NOMO-1 treated with DMSO at 0.1 percent for 48 hours (cell line): ENCODE measurements around the gene GNA15.
A peak's percentile ranks its signal among the peaks of the same experiment; 100 is the strongest.
"Not testable (repeated sequence)": the region's sequence is repeated elsewhere in the genome, so short reads cannot be mapped to it uniquely, and the experiment has no call there.

ENCODE experiments used
- DNase-seq: peaks from one replicate; lab custom pipeline; 2025; ENCODE audit not compliant: unreplicated experiment; lab: John Stamatoyannopoulos, UW

Gene GNA15

DNA sequence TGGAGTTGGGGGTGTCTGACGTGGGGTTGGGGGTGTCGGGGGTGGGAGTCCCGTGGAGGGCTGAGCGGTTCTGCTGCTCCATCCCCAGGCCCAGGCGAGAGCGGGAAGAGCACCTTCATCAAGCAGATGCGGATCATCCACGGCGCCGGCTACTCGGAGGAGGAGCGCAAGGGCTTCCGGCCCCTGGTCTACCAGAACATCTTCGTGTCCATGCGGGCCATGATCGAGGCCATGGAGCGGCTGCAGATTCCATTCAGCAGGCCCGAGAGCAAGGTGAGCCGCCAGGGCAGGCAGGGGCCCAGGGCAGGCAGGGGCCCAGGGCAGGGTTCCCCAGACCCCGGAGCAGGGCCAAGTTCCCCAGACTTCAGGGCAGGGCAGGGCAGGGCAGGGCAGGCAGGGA, 12.7 kb downstream of the GNA15 start:
- no peak for DNase-seq

DNA sequence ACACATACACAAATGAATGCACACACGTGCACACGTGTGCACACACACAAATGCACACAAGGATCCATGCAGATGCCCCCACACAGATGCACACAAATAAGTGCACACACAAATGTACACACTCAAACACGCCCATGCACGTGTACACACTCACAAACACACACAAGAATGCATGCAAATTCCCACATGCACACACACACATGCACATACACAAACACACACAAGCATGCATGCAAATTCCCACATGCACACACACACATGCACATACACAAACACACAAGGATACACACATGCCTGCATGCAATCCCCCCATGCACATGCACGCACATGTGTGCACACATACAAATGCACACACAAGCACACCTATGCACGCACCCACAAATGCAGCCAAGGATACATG, 13.3 kb downstream of the GNA15 start:
- no peak for DNase-seq

DNA sequence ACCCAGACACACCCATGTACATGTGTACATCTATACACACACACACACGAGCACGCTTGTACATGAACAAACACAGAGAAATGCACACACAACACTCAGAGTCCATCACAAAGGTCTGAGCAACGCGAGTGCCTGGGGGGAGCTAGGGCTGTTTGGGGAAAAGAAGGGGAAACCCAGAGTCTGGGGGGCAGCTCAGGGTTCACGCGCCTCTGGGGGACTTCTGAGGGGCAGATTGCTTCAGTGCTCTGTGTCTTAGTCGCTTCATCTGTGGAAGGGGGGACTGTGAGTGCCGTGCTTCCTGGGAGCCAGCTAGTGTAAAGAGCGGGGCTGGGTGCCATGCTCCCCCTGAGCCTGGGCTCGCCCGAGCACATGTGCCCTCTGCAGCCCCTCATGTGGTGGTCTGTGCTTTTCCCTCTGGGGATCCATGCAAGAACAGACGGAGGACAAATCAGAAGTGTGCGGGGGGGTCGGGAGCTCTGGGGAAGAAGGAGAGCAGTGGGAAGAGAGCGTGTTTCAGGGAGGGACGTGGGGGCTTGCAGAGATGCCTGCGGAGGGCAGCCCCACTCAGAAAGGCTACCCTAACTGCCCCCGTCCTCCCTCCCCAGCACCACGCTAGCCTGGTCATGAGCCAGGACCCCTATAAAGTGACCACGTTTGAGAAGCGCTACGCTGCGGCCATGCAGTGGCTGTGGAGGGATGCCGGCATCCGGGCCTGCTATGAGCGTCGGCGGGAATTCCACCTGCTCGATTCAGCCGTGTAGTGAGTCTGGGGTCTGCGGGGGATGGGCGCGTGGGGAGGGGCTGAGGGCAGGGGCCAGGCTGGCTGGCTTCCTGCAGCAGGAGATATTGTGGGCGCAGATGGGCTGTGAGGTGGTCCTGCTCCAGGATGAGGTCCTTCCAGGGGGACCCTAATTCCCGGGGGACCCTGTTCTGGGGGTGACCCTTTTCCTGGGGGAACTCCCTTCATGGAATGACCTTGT, 14.0 kb downstream of the GNA15 start:
- no peak for DNase-seq

GRCh38 chr19:3150739-3151329, 15.0 kb downstream of the GNA15 start:
- DNase-seq = no peak

- DNase-seq = no peak
Measured at GRCh38 chr19:3151563-3152418, 16.0 kb downstream of the GNA15 start.

- DNase-seq = no peak
Measured at GRCh38 chr19:3152419-3152780, 16.6 kb downstream of the GNA15 start.

DNA sequence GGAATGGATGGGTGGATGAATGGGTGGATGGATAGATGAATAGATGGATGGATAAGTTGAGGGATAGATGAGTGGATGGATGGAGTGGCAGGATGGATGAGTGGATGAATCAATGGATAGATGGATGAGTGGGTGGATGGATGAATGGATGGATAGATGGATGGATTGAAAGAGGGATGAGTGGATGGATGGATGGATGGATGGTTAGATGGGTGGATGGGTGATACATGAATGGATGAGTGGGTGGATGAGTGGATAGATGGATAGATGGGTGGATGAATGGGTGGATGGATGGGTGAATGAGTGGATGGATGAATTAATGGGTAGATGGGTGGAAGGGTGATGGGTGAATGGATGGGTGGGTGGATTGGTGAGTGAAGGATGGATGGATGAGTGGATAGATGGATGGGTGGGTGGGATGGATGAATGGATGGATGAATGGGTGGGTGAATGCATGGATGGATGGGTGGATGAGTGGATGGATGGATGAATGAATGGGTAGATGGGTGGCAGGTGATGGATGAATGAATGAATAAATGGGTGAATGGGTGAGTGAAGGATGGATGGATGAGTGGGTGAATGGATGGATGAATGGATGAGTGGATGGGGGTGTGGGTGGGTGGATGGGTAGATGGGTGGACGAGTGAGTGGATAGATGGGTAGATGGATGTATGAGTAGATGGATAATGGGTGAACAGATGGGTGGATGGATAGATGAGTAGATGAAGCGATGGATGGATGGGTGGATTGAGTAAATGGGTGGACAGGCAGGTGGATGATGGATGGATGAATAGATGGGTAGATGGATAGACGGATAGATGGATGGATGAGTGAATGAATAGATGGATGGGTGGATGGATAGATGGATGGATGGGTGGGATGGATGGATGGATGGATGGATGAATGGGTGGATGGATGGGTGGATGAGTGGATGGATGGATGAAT, 17.7 kb downstream of the GNA15 start:
- no peak for DNase-seq

DNA sequence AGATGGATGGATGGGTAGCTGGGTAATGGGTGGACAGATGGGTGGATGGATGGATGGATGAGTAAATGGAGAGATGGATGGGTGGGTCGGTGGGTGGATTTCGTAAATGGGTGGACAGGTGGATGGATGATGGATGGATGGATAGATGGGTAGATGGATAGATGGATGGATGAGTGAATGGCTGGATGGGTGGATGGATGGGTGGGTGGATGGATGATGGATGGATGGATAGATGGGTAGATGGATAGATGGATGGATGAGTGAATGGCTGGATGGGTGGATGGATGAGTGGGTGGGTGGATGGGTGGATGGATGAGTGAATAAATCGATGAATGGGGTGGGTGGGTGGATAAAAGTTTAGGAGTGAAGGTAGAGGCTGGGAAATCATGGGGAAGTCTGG, 18.6 kb downstream of the GNA15 start:
- not testable (repeated sequence) for DNase-seq

- no peak for DNase-seq
Measured at GRCh38 chr19:3154957-3155736, 19.3 kb downstream of the GNA15 start.

DNA sequence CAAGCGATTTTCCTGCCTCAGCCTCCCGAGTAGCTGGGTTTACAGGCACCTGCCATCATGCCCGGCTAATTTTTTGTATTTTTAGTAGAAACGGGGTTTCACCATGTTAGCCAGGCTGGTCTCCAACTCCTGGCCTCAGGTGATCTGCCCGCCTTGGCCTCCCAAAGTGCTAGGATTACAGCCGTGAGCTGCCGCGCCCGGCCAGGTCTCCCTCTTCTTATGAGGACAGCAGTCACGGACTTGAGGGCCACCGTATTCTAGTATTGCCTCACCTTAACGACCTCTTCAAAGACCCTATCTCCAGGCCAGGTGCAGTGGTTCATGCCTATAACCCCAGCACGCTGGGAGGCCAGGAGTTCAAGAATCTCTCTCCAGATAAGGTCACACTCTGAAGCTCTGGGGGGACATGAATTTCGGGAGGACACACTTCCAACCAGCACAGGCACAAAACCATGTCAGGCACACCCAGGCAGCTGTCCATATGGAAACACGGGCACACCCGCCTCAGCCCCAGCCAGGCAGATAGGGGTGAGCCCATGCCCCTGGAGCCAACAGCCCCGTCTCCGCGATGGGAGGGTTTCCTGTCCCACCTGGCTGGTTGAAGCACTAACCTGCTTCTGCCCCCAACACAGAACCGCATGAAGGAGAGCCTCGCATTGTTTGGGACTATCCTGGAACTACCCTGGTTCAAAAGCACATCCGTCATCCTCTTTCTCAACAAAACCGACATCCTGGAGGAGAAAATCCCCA, 21.4 kb downstream of the GNA15 start:
- DNase-seq = no peak

- no peak for DNase-seq
Measured at GRCh38 chr19:3159565-3159964, 23.7 kb downstream of the GNA15 start.

DNA sequence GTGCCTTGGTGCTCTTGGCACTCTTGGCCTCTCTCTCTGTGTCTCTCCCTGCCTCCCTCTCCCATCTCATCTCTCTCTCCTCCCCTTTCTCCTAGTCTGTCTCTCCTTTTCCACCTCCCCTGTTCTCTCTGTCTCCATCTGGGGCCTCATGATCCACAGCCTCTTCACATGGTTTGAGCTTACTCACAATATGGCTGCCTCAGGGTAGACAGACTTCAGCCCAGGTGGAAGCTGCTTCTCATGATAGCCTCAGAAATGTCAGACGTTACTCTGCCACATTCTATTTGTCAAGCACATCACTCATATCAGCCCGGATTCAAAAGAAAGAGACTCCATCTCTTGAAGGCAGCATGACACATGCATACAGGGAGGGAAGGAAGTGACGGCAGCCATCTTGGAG, 24.4 kb downstream of the GNA15 start:
- DNase-seq = no peak

GRCh38 chr19:3161453-3161852, 25.6 kb downstream of the GNA15 start:
- DNase-seq = no peak

DNA sequence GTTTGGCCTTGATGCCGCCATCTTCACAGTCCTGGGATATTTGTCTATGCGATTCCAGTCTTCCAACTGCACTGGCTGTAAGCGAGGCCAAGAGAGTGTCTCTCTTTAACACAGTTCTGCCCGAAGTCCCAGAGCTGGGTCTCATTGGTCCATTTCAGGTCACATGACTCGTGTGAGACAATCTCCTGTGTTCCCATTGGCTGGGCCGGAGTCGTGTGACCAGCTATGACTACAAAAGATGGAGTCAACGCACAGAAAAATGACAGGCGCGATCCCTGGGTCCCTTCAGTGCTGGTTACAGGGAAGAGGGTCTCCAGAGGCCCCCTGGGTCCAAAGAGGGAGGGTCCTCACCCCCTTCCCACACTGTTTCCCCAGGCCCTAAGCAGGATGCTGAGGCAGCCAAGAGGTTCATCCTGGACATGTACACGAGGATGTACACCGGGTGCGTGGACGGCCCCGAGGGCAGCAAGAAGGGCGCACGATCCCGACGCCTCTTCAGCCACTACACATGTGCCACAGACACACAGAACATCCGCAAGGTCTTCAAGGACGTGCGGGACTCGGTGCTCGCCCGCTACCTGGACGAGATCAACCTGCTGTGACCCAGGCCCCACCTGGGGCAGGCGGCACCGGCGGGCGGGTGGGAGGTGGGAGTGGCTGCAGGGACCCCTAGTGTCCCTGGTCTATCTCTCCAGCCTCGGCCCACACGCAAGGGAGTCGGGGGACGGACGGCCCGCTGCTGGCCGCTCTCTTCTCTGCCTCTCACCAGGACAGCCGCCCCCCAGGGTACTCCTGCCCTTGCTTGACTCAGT, 26.8 kb downstream of the GNA15 start:
- no peak for DNase-seq

DNA sequence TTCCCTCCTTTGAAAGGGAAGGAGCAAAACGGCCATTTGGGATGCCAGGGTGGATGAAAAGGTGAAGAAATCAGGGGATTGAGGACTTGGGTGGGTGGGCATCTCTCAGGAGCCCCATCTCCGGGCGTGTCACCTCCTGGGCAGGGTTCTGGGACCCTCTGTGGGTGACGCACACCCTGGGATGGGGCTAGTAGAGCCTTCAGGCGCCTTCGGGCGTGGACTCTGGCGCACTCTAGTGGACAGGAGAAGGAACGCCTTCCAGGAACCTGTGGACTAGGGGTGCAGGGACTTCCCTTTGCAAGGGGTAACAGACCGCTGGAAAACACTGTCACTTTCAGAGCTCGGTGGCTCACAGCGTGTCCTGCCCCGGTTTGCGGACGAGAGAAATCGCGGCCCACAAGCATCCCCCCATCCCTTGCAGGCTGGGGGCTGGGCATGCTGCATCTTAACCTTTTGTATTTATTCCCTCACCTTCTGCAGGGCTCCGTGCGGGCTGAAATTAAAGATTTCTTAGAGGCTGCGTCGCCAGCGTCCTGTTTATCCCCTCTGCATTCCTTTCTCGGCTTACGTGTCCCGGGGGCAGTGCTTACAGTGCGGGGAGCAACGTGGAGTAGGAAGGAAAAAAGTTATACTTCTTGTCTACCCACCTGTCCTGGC, 27.5 kb downstream of the GNA15 start:
- DNase-seq = peak; percentile 26

- DNase-seq = no peak
Measured at GRCh38 chr19:3163943-3164342, 28.1 kb downstream of the GNA15 start.

GRCh38 chr19:3167533-3168272, 31.9 kb downstream of the GNA15 start:
- DNase-seq = no peak
